H1 (cell line): ENCODE results near the gene NR2E3. TPM values are rescaled to one million over a fixed set of nuclear protein-coding genes. Genes with fewer than 3 reads are reported as not detected.

Experiments
- CTCF ChIA-PET: fragments of 300-600 bp; sonication (Branson Sonifier 250); formaldehyde crosslinking; loops from one replicate; lab custom pipeline; 2021; ENCODE audit not compliant: partially characterized antibody; lab: Charles Lee
- POLR2A ChIA-PET: fragments of 300-600 bp; sonication (Branson Sonifier 250); formaldehyde crosslinking; loops from one replicate; lab custom pipeline; 2021; ENCODE audit warnings: inconsistent platforms; ENCODE audit not compliant: partially characterized antibody; lab: Charles Lee
- DNase-seq, 2 experiments: peaks; one replicate each; pipeline versions ENCODE4 v3.0.0 to v3.0.0-alpha.2; 2010 to 2022; ENCODE audit warnings: low spot score in 2 of 2, low read depth in 1 of 2, mixed read lengths in 1 of 2
- FAIRE-seq: peaks from 2 replicates; lab custom pipeline; 2011; peaks lifted over from hg19 to GRCh38; lab: Jason Lieb, UNC
- H2AFZ ChIP-seq: 2 replicates; pipeline ENCODE4 v1.8.1; 2012; ENCODE audit warnings: low read length, inconsistent platforms
- H2AK5ac ChIP-seq: 2 replicates; pipeline ENCODE4 v1.6.1; 2013; ENCODE audit warnings: low read depth, low read length
- H2BK120ac ChIP-seq: replicated peaks from 2 replicates; pipeline ENCODE3; 2013; ENCODE audit warnings: low read depth, low read length, inconsistent platforms
- H2BK12ac ChIP-seq: 2 replicates; pipeline ENCODE4 v1.6.1; 2013; ENCODE audit warnings: low read depth, low read length
- H2BK15ac ChIP-seq: 2 replicates; pipeline ENCODE4 v1.6.1; 2013; ENCODE audit warnings: low read length
- H2BK20ac ChIP-seq: 2 replicates; pipeline ENCODE4 v1.6.1; 2013; ENCODE audit warnings: low read length
- H2BK5ac ChIP-seq: 2 replicates; pipeline ENCODE4 v1.6.1; 2013; ENCODE audit warnings: low read depth, low read length
- H3K14ac ChIP-seq: 2 replicates; pipeline ENCODE4 v1.6.1; 2013; ENCODE audit warnings: inconsistent platforms; ENCODE audit not compliant: insufficient read length
- H3K18ac ChIP-seq: 2 replicates; pipeline ENCODE4 v1.6.1; 2013; ENCODE audit warnings: low read length; ENCODE audit errors: extremely low read depth
- H3K23ac ChIP-seq: 2 replicates; pipeline ENCODE4 v1.6.1; 2013; ENCODE audit warnings: inconsistent platforms; ENCODE audit not compliant: insufficient read length
- H3K23me2 ChIP-seq: 2 replicates; pipeline ENCODE4 v1.6.1; 2013; ENCODE audit warnings: low read depth, low read length
- H3K27ac ChIP-seq: 2 replicates; pipeline ENCODE4 v1.6.1; 2011; ENCODE audit warnings: low read depth, low read length, inconsistent platforms
- H3K27me3 ChIP-seq, 4 experiments: replicated peaks in 1 of 4; 1 replicate in 1 of 4; 2 replicates in 3 of 4; pipeline versions ENCODE4 v1.6.1 to v1.8.1; 2011 to 2013; ENCODE audit warnings: low read length in 3 of 4, mild to moderate bottlenecking in 3 of 4, inconsistent platforms in 2 of 4, mixed read lengths in 2 of 4, moderate library complexity in 1 of 4; ENCODE audit not compliant: control insufficient read depth in 3 of 4, insufficient read depth in 3 of 4; ENCODE audit errors: extremely low read depth in 1 of 4
- H3K36me3 ChIP-seq, 4 experiments: 2 replicates each; pipeline versions ENCODE4 v1.6.1 to v1.8.1; 2011 to 2013; ENCODE audit warnings: mild to moderate bottlenecking in 4 of 4, low read length in 3 of 4, moderate library complexity in 2 of 4, control low read depth in 1 of 4, inconsistent platforms in 1 of 4; ENCODE audit not compliant: insufficient read depth in 4 of 4, control insufficient read depth in 2 of 4
- H3K4ac ChIP-seq: replicated peaks from 2 replicates; pipeline ENCODE3; 2013; ENCODE audit warnings: low read length, low read depth, mixed read lengths, inconsistent platforms; ENCODE audit not compliant: insufficient read length
- H3K4me1 ChIP-seq, 4 experiments: replicated peaks in 1 of 4; 1 replicate in 1 of 4; 2 replicates in 3 of 4; pipeline versions ENCODE4 v1.6.1 to v1.8.1; 2011 to 2013; ENCODE audit warnings: low read length in 3 of 4, inconsistent platforms in 2 of 4, mixed read lengths in 1 of 4; ENCODE audit not compliant: insufficient read depth in 4 of 4, control insufficient read depth in 3 of 4
- H3K4me2 ChIP-seq, 2 experiments: 2 replicates each; pipeline versions ENCODE4 v1.6.1 to v1.8.1; 2011 to 2013; ENCODE audit warnings: low read depth in 2 of 2, low read length in 2 of 2, control low read depth in 1 of 2, inconsistent platforms in 1 of 2, mild to moderate bottlenecking in 1 of 2; ENCODE audit not compliant: insufficient read depth in 1 of 2
- H3K4me3 ChIP-seq, 4 experiments: fragments of 200-600, 300-600 bp in 1 of 4; sonication (generic), shearing (Covaris generic), sonication (Bioruptor Twin) in 1 of 4; 2 replicates each; pipeline versions ENCODE4 v1.5.1 to v1.8.1; 2011 to 2016; ENCODE audit warnings: low read length in 4 of 4, low read depth in 3 of 4, control low read depth in 2 of 4, inconsistent platforms in 2 of 4, mild to moderate bottlenecking in 2 of 4, mixed read lengths in 1 of 4, moderate library complexity in 1 of 4; ENCODE audit not compliant: insufficient read depth in 2 of 4; ENCODE audit errors: extremely low read depth in 1 of 4
- H3K56ac ChIP-seq: replicated peaks from 2 replicates; pipeline ENCODE3; 2013; ENCODE audit warnings: low read depth, mild to moderate bottlenecking, mixed read lengths, low read length, inconsistent platforms; ENCODE audit not compliant: insufficient read length
- H3K79me1 ChIP-seq: 2 replicates; pipeline ENCODE4 v1.6.1; 2013; ENCODE audit warnings: low read depth, low read length, control low read depth
- H3K79me2 ChIP-seq, 2 experiments: 2 replicates each; pipeline versions ENCODE4 v1.6.1 to v1.8.1; 2012 to 2013; ENCODE audit warnings: low read length in 2 of 2, mild to moderate bottlenecking in 2 of 2, inconsistent platforms in 1 of 2; ENCODE audit not compliant: insufficient read depth in 2 of 2, control insufficient read depth in 1 of 2
- H3K9ac ChIP-seq, 4 experiments: replicated peaks in 1 of 4; 1 replicate in 1 of 4; 2 replicates in 3 of 4; pipeline versions ENCODE4 v1.6.1 to v1.8.1; 2011 to 2013; ENCODE audit warnings: low read depth in 3 of 4, low read length in 3 of 4, control low read depth in 2 of 4, mild to moderate bottlenecking in 2 of 4, moderate library complexity in 2 of 4, inconsistent platforms in 1 of 4; ENCODE audit errors: extremely low read depth in 1 of 4
- H3K9me3 ChIP-seq, 2 experiments: 2 replicates each; pipeline versions ENCODE4 v1.6.1 to v1.8.1; 2012 to 2013; ENCODE audit warnings: mild to moderate bottlenecking in 2 of 2, moderate library complexity in 2 of 2, control low read depth in 1 of 2, inconsistent platforms in 1 of 2, low read depth in 1 of 2, low read length in 1 of 2, mixed read lengths in 1 of 2; ENCODE audit not compliant: insufficient read depth in 2 of 2
- H4K20me1 ChIP-seq, 2 experiments: replicated peaks in 1 of 2; 2 replicates each; pipeline versions ENCODE3 to v1.8.1; 2011 to 2013; ENCODE audit warnings: inconsistent platforms in 2 of 2, low read length in 2 of 2, mild to moderate bottlenecking in 1 of 2; ENCODE audit not compliant: insufficient read depth in 2 of 2, control insufficient read depth in 1 of 2
- H4K5ac ChIP-seq: 2 replicates; pipeline ENCODE4 v1.6.1; 2013; ENCODE audit warnings: low read length, low read depth, mixed read lengths, inconsistent platforms; ENCODE audit not compliant: insufficient read length
- H4K8ac ChIP-seq: 2 replicates; pipeline ENCODE4 v1.8.0; 2013; ENCODE audit warnings: mild to moderate bottlenecking, moderate library complexity, low read length, inconsistent platforms; ENCODE audit not compliant: insufficient read depth; ENCODE audit errors: extremely low read depth
- H4K91ac ChIP-seq: replicated peaks from 2 replicates; pipeline ENCODE3; 2013; ENCODE audit warnings: low read length, mixed read lengths, inconsistent platforms; ENCODE audit not compliant: insufficient read length
- CEBPB ChIP-seq: IDR thresholded peaks from 2 replicates; pipeline ENCODE4 v1.6.1; 2012; ENCODE audit warnings: low read depth, low read length
- GTF2F1 ChIP-seq: IDR thresholded peaks from 2 replicates; pipeline ENCODE4 v1.6.1; 2012; ENCODE audit warnings: low read depth, low read length, improper control_type of control experiment, borderline replicate concordance
- RAD21 ChIP-seq, 2 experiments: IDR thresholded peaks in 1 of 2; conservative IDR thresholded peaks in 1 of 2; 2 replicates each; pipeline ENCODE4 v1.6.1; 2011; ENCODE audit warnings: low read depth in 2 of 2, low read length in 2 of 2, improper control_type of control experiment in 1 of 2, inconsistent platforms in 1 of 2, mild to moderate bottlenecking in 1 of 2, moderate library complexity in 1 of 2
- SP2 ChIP-seq: IDR thresholded peaks from 2 replicates; pipeline ENCODE4 v1.6.1; 2012; ENCODE audit warnings: mild to moderate bottlenecking, low read length, inconsistent platforms
- YY1 ChIP-seq: IDR thresholded peaks from 2 replicates; pipeline ENCODE4 v1.6.1; 2011; ENCODE audit warnings: low read depth, mild to moderate bottlenecking, low read length
- WGBS, 2 experiments: shearing (Covaris generic) in 1 of 2; methylation state at CpG; one replicate each; pipeline versions ENCODE4 v1.1.6 to v1.1.7; 2013 to 2015; ENCODE audit warnings: low lambda C conversion rate in 2 of 2, mixed read lengths in 2 of 2, inconsistent platforms in 1 of 2, low coverage in 1 of 2, missing lambda C conversion rate in 1 of 2; ENCODE audit not compliant: insufficient replicate concordance in 2 of 2, insufficient coverage in 1 of 2, insufficient read length in 1 of 2; ENCODE audit errors: extremely low coverage in 1 of 2, missing lambda C conversion rate in 1 of 2; 5-methylcytosine and 5-hydroxymethylcytosine counted together
- polyA plus RNA-seq, 7 experiments: library from polyadenylated mRNA; depleted of rRNA in 3 of 7; stranded (reverse) in 5 of 7; unstranded in 2 of 7; fragments of >200 nt in 5 of 7; fragments of 200-250 nt in 2 of 7; gene quantifications; 1 replicate in 5 of 7; 2 replicates in 1 of 7; 4 replicates in 1 of 7; pipeline versions ENCODE4 v1.2.1 to v1.2.3, GENCODE V29; 2011 to 2013; ENCODE audit warnings: missing spikeins in 2 of 7, mixed read lengths in 2 of 7
- total RNA-seq: library from RNA; stranded (reverse); fragmentation: NEBNext Ultra II Directional; extraction: Animal tissue kit (Norgen Biotek cat#: 25700); gene quantifications from 2 replicates; pipeline ENCODE4 v1.2.1, GENCODE V29; 2021
- TF ChIP-seq, protein P1 (sequence below), 3 experiments: IDR thresholded peaks; 1 replicate in 2 of 3; 2 replicates in 1 of 3; pipeline versions ENCODE4 v1.5.1 to v1.6.1; 2011; ENCODE audit warnings: low read length in 3 of 3, mild to moderate bottlenecking in 3 of 3, inconsistent platforms in 2 of 3, low read depth in 1 of 3, moderate library complexity in 1 of 3; ENCODE audit not compliant: insufficient read depth in 1 of 3; ENCODE audit errors: control extremely low read depth in 1 of 3

NR2E3 gene
- total and polyA plus RNA-seq, 2 of the 8 experiments (the other 6 are each of a cell fraction or from before 2014, with no cell fraction given), result 0.56 to 0.80 TPM

DNA sequence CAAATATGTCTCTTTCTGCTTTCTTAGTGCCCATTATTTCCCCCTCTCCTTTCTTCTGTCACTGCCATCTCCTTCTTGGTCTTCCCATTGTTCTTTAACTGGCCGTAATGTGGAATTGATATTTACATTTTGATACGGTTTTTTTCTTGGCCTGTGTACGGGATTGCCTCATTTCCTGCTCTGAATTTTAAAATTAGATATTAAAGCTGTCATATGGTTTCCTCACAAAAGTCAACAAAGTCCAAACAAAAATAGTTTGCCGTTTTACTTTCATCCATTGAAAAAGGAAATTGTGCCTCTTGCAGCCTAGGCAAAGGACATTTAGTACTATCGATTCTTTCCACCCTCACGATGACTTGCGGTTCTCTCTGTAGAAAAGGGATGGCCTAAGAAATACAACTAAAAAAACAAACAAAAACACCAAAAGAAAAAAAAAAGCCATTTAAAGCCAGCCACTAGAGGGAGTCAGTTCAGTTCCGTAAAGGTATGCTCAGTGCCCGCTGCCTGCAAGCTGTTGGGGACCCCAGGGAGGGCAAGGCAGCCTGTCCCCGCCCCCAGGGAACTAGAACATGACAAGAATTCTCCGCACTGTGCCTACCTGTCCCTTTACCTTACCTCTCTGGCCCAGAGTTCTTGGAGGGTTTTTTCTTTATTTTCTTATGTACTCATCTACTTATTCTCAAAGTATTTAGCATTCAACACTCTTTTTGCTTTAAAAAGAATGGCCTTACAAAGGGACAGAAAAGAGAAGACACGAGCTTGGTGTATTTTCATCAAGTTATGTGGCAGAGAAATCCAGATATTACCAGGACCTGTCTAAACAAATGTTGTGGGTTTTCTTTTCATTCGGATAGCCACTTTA is 30.0 kb upstream of the NR2E3 start:
- no peaks in the 10 kb centered on the region; a peak in 3 of 7 replicates for H3K4me1 ChIP-seq
- no peak overlapping the region for H4K91ac ChIP-seq
- H2BK15ac ChIP-seq, result no peak overlapping the region
- H3K79me1 ChIP-seq, result no peaks in the 10 kb centered on the region
- DNase-seq (peak in 1 of 2 experiments; percentile 31), FAIRE-seq (peak; percentile 42)
- no peaks in the 10 kb centered on the region for H3K79me2 ChIP-seq
- no peak overlapping the region for H3K18ac ChIP-seq
- no peak overlapping the region for H2BK12ac ChIP-seq
- no peak overlapping the region for H2AFZ ChIP-seq
- TF ChIP-seq YY1 (0 out of 2 replicates have a peak, but pooled peaks have one; percentile 37), SP2 (no peak), GTF2F1 (no peak), RAD21 (IDR thresholded peaks at IDR 0.05 in 1 of 2, conservative IDR thresholded peaks at IDR 0.05 in 1 of 2; ENCODE audit: low read depth in 2 of 2, low read length in 2 of 2) (peak; percentile 51 to 67), CEBPB (no peak)
- TF ChIP-seq, protein P1, sequence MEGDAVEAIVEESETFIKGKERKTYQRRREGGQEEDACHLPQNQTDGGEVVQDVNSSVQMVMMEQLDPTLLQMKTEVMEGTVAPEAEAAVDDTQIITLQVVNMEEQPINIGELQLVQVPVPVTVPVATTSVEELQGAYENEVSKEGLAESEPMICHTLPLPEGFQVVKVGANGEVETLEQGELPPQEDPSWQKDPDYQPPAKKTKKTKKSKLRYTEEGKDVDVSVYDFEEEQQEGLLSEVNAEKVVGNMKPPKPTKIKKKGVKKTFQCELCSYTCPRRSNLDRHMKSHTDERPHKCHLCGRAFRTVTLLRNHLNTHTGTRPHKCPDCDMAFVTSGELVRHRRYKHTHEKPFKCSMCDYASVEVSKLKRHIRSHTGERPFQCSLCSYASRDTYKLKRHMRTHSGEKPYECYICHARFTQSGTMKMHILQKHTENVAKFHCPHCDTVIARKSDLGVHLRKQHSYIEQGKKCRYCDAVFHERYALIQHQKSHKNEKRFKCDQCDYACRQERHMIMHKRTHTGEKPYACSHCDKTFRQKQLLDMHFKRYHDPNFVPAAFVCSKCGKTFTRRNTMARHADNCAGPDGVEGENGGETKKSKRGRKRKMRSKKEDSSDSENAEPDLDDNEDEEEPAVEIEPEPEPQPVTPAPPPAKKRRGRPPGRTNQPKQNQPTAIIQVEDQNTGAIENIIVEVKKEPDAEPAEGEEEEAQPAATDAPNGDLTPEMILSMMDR (IDR thresholded peaks at IDR 0.05; ENCODE audit: control extremely low read depth in 1 of 3, insufficient read depth in 1 of 3, low read depth in 1 of 3, low read length in 3 of 3), result peak; percentile 50 to 76 (median 68)
- H3K27ac ChIP-seq, result no peak overlapping the region
- no peak overlapping the region for H4K8ac ChIP-seq
- H4K5ac ChIP-seq, result no peak overlapping the region
- H3K36me3 ChIP-seq, result no peaks in the 10 kb centered on the region
- no peak overlapping the region for H3K23ac ChIP-seq
- no peaks in the 10 kb centered on the region for H3K27me3 ChIP-seq
- H3K56ac ChIP-seq, result no peak overlapping the region
- H3K9me3 ChIP-seq, result no peaks in the 10 kb centered on the region
- CTCF ChIA-PET, result interaction anchor here (0.6 to 5.8 kb wide), 18 partner anchors 8 to 1151 kb away, joined by 3 to 49 read pairs (median 5); no protein-coding TSS in a partner anchor
- H3K23me2 ChIP-seq, result no peaks in the 10 kb centered on the region
- H4K20me1 ChIP-seq, result no peaks in the 10 kb centered on the region
- no peak overlapping the region for H2BK5ac ChIP-seq
- WGBS, 2 experiments, result 45% methylated on average over 13 of the region's 13 CpGs; no CpG with 5 or more reads in 1 of the 2 experiments
- POLR2A ChIA-PET, result interaction anchor here (2.2 kb wide), 1 partner anchor 28 kb away, joined by 7 read pairs; no protein-coding TSS in a partner anchor
- no peak overlapping the region for H2BK20ac ChIP-seq
- H3K4me2 ChIP-seq, result no peak overlapping the region
- H3K4me3 ChIP-seq, result no peak overlapping the region
- H3K4ac ChIP-seq, result no peak overlapping the region
- H3K9ac ChIP-seq, result no peak overlapping the region
- no peak overlapping the region for H2BK120ac ChIP-seq
- H3K14ac ChIP-seq, result no peak overlapping the region
- no peak overlapping the region for H2AK5ac ChIP-seq
